BJ (cell line): ENCODE data around the gene NPAS2. TPM values are rescaled to one million over a fixed set of nuclear protein-coding genes. Genes with fewer than 3 reads are reported as not detected.

Experiments used
- CTCF ChIA-PET: fragments of 350-600 bp; formaldehyde crosslinking; extraction: SDS; loops from one replicate; lab custom pipeline; 2021; ENCODE audit warnings: antibody characterized with exemption, inconsistent platforms; lab: Yijun Ruan, JAX
- POLR2A ChIA-PET: fragments of 300-600 bp; sonication (Branson Sonifier 250); formaldehyde crosslinking; extraction: SDS; loops from one replicate; lab custom pipeline; 2021; ENCODE audit warnings: antibody characterized with exemption; lab: Charles Lee
- DNase-seq: peaks from one replicate; pipeline ENCODE4 v3.0.0-alpha.2; 2011; ENCODE audit warnings: low read depth
- H3K27me3 ChIP-seq: 2 replicates; pipeline ENCODE4 v1.6.0; 2011; ENCODE audit warnings: low read length; ENCODE audit not compliant: control insufficient read depth, insufficient read depth
- H3K36me3 ChIP-seq: 2 replicates; pipeline ENCODE4 v1.5.1; 2011; ENCODE audit warnings: low read length; ENCODE audit not compliant: control insufficient read depth, insufficient read depth
- H3K4me3 ChIP-seq: 2 replicates; pipeline ENCODE4 v1.5.1; 2011; ENCODE audit warnings: low read depth, mild to moderate bottlenecking, control low read depth, low read length
- polyA plus RNA-seq: library from polyadenylated mRNA; depleted of rRNA; stranded (reverse); fragments of >200 nt; gene quantifications from 2 replicates; pipeline ENCODE4 v1.2.3, GENCODE V29; 2011
- TF ChIP-seq, protein P1 (sequence below): IDR thresholded peaks from 2 replicates; pipeline ENCODE4 v1.5.1; 2011; ENCODE audit warnings: low read depth, mild to moderate bottlenecking, control low read depth, inconsistent platforms, low read length, moderate library complexity; ENCODE audit not compliant: insufficient read depth

Gene NPAS2
- polyA plus RNA-seq, 1 experiment, result 13.1 TPM

DNA sequence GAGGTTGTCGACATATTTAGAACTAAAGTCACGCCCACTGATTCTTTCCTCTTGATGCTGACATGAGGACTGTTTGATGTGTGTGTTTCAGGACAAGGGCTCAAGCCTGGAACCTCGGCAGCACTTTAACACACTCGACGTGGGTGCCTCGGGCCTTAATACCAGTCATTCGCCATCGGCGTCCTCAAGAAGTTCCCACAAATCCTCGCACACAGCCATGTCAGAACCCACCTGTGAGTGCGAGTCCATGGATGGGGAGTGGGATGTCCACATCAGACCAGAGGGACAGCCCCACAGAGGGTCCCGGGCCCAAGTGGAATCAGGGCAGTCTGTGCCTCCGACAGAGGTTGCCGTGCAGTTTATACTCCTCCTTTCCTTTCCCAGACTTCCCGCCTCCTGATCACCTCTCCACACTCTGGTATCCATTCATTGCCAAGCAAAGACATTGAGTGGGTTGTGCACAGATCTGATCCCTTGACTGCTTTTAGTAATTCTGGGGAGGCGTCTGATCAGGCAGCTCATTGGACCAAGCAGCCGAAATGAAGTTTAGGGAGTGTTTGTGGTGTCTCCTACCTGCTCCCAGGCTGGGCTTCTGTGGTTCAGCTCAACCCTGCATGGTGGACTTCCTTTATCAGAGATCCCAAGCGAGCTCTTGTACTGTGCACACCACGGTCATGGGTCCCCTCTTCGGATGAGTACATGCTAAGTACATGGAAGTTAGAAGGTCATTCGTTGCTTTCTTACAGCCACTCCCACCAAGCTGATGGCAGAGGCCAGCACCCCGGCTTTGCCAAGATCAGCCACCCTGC lies 155.0 kb downstream of the NPAS2 start:
- TF ChIP-seq, protein P1, sequence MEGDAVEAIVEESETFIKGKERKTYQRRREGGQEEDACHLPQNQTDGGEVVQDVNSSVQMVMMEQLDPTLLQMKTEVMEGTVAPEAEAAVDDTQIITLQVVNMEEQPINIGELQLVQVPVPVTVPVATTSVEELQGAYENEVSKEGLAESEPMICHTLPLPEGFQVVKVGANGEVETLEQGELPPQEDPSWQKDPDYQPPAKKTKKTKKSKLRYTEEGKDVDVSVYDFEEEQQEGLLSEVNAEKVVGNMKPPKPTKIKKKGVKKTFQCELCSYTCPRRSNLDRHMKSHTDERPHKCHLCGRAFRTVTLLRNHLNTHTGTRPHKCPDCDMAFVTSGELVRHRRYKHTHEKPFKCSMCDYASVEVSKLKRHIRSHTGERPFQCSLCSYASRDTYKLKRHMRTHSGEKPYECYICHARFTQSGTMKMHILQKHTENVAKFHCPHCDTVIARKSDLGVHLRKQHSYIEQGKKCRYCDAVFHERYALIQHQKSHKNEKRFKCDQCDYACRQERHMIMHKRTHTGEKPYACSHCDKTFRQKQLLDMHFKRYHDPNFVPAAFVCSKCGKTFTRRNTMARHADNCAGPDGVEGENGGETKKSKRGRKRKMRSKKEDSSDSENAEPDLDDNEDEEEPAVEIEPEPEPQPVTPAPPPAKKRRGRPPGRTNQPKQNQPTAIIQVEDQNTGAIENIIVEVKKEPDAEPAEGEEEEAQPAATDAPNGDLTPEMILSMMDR, result no peak
- H3K4me3 ChIP-seq, result no peak overlapping the region
- POLR2A ChIA-PET, result no interaction called here
- peaks cover 20% of the 10 kb centered on the region for H3K36me3 ChIP-seq
- H3K27me3 ChIP-seq, result no peaks in the 10 kb centered on the region
- DNase-seq, result no peak
- CTCF ChIA-PET, result no interaction called here

DNA sequence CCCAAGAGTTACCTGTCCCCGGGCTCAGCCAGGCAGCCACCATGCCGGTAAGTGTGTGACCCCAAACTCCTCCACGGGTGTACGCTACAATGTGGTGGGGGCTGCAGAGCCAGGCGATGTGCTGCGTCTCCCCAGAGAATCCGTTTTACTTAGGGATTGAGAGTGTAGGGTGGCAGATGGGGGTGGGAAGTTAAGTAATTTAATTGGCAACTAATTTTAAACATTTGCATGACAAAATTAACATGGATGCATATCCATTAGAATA lies 155.5 kb downstream of the NPAS2 start:
- ChIA-PET POLR2A (no interaction called here), CTCF (no interaction called here)
- TF ChIP-seq, protein P1, result no peak
- Histone ChIP-seq H3K4me3 (no peak overlapping the region), H3K36me3 (peaks cover 19% of the 10 kb centered on the region), H3K27me3 (no peaks in the 10 kb centered on the region)
- DNase-seq, result no peak

DNA sequence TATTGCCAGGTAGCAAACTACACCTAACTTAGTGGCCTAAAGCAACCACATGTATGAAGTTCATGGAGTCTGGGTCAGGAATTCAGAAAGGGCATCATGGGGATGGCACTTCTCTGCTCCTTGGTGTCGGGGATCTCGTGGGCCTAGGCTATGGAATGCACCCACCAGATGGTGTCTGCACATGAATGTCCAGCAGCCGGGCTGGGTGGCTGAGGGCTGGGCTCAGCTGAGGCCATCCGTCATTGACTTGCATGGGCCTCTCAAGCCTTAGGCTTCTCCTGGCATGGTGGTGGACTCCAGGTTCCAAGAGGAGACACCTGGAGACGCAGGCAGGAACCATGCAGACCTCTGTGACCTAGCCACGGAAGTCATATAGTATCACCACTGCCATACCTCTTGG lies 156.1 kb downstream of the NPAS2 start:
- ChIA-PET CTCF (interaction anchor here (0.9 to 1.8 kb wide), 4 partner anchors 10 to 247 kb away, joined by 3 to 6 read pairs (median 4); no protein-coding TSS in a partner anchor), POLR2A (no interaction called here)
- Histone ChIP-seq H3K27me3 (no peaks in the 10 kb centered on the region), H3K4me3 (no peak overlapping the region), H3K36me3 (peaks cover 18% of the 10 kb centered on the region)
- TF ChIP-seq, protein P1, result no peak
- no peak for DNase-seq

DNA sequence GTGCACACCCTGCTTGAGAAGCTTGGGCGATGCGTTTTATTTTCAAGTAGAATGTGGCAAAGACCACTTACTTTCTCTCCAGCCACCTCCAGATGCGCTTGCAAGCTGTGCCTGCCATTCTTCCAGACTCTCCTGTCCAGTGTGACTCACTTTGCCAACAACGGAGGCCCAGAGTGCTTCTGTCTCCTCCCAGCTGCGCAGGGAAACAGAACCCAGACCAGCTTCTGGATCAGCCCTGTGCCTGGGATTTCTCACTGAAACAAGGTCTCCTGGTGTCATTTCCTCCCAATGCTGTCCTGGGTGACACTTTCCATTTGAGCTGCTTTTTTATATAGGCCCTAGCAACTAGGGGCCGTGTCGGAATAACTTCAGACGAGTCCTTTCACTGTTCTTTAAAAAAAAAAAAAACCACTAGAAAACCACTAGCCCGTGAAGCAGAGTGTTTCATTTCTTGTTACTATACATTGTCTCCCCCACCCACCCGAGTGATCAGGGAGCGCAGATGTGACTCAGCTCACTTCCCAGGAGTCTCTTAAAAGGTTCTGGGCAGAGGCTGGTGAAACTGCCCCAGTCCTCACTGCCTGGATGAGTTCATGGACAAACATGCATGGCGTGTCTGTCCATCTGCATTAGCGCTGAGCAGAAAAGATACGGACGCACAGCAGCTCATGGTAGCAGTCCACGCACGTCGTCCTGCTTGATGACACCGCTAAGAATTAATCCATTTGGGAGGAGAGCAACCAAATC lies 156.9 kb downstream of the NPAS2 start:
- DNase-seq, result no peak
- no peak overlapping the region for H3K4me3 ChIP-seq
- no peaks in the 10 kb centered on the region for H3K27me3 ChIP-seq
- ChIA-PET POLR2A (no interaction called here), CTCF (interaction anchor here (0.9 to 1.8 kb wide), 5 partner anchors 9 to 247 kb away, joined by 3 to 6 read pairs (median 3); no protein-coding TSS in a partner anchor)
- H3K36me3 ChIP-seq, result peaks cover 16% of the 10 kb centered on the region
- TF ChIP-seq, protein P1, result no peak

DNA sequence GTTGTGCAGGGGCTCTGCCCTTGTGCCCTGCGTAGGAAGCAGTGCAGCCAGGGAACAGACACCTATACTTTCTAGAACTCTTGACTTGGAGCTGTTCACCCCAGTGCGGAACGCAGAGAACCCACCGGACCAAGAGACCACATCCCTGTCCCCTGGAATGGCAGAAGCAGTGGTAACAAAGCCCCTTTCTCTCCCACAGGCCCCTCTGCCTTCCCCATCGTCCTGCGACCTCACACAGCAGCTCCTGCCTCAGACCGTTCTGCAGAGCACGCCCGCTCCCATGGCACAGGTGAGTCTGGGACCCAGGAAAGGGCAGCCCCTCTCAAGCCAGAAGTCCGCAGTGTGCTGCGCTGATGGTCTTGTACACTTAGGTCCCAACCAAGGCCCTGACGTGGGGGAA lies 157.6 kb downstream of the NPAS2 start:
- ChIA-PET POLR2A (no interaction called here), CTCF (interaction anchor here (0.9 to 1.8 kb wide), 3 partner anchors 9 to 247 kb away, joined by 3 to 6 read pairs (median 6); no protein-coding TSS in a partner anchor)
- no peaks in the 10 kb centered on the region; the same call in 1 of the 2 replicates for H3K27me3 ChIP-seq
- no peak for DNase-seq
- H3K36me3 ChIP-seq, result peaks cover 18% of the 10 kb centered on the region
- H3K4me3 ChIP-seq, result no peak overlapping the region
- TF ChIP-seq, protein P1, result no peak
